GM12872 (cell line): ENCODE data around the gene SORD.

Source experiments
- CTCF ChIP-seq: IDR thresholded peaks from 3 replicates; pipeline ENCODE4 v1.5.1; 2011; ENCODE audit warnings: low read depth, mild to moderate bottlenecking, low read length, moderate library complexity; ENCODE audit not compliant: insufficient read depth

Gene SORD

GRCh38 chr15:45116482-45117307 is 93.7 kb downstream of the SORD start:
- TF ChIP-seq CTCF, result no peak

GRCh38 chr15:45117308-45118130 is 94.5 kb downstream of the SORD start:
- TF ChIP-seq CTCF, result no peak

- TF ChIP-seq CTCF, result peak; percentile 100
Observed at GRCh38 chr15:45118131-45118588, 95.2 kb downstream of the SORD start.

- no peak for TF ChIP-seq CTCF
Observed at GRCh38 chr15:45118996-45119395, 96.0 kb downstream of the SORD start.

GRCh38 chr15:45120081-45120972 is 97.3 kb downstream of the SORD start:
- no peak for TF ChIP-seq CTCF

GRCh38 chr15:45121020-45121419 is 98.0 kb downstream of the SORD start:
- TF ChIP-seq CTCF, result no peak
